Activated effector memory CD4-positive, alpha-beta T cell treated with anti-CD3 and anti-CD28 coated beads, Interleukin-2, amount 50 U/mL, for 16 hours (primary cell): ENCODE measurements around the gene EIF4ENIF1.
"Not testable (repeated sequence)": the region's sequence is repeated elsewhere in the genome, so short reads cannot be mapped to it uniquely, and the experiment has no call there.

ENCODE experiments used
- DNase-seq: peaks from one replicate; pipeline ENCODE4 v3.0.0-alpha.2; 2020

Gene EIF4ENIF1

GRCh38 chr22:31491218-31491962 lies 1.7 kb upstream of the EIF4ENIF1 start:
- DNase-seq, result no peak

GRCh38 chr22:31490496-31490925 lies 869 bp upstream of the EIF4ENIF1 start:
- DNase-seq, result peak; percentile 81

GRCh38 chr22:31488988-31489617 lies 539 bp downstream of the EIF4ENIF1 start:
- DNase-seq, result peak; percentile 77

GRCh38 chr22:31488346-31488883 lies 1.2 kb downstream of the EIF4ENIF1 start:
- DNase-seq, result no peak

- no peak for DNase-seq
Measured at GRCh38 chr22:31486951-31487350, 2.7 kb downstream of the EIF4ENIF1 start.

GRCh38 chr22:31486369-31486768 lies 3.3 kb downstream of the EIF4ENIF1 start:
- DNase-seq, result not testable (repeated sequence)

- DNase-seq, result not testable (repeated sequence)
Measured at GRCh38 chr22:31482470-31482869, 7.2 kb downstream of the EIF4ENIF1 start.

GRCh38 chr22:31481129-31481528 lies 8.5 kb downstream of the EIF4ENIF1 start:
- DNase-seq, result no peak

- DNase-seq, result no peak
Measured at GRCh38 chr22:31477329-31477728, 12.3 kb downstream of the EIF4ENIF1 start.

GRCh38 chr22:31475800-31476199 lies 13.8 kb downstream of the EIF4ENIF1 start:
- no peak for DNase-seq

- no peak for DNase-seq
Measured at GRCh38 chr22:31474743-31475142, 14.9 kb downstream of the EIF4ENIF1 start.

GRCh38 chr22:31465307-31465706 lies 24.3 kb downstream of the EIF4ENIF1 start:
- DNase-seq, result no peak

GRCh38 chr22:31461699-31462098 lies 27.9 kb downstream of the EIF4ENIF1 start:
- no peak for DNase-seq

- no peak for DNase-seq
Measured at GRCh38 chr22:31451709-31452571, 37.7 kb downstream of the EIF4ENIF1 start.

- DNase-seq, result no peak
Measured at GRCh38 chr22:31449506-31449905, 40.1 kb downstream of the EIF4ENIF1 start.

- no peak for DNase-seq
Measured at GRCh38 chr22:31448382-31448781, 41.3 kb downstream of the EIF4ENIF1 start.

- no peak for DNase-seq
Measured at GRCh38 chr22:31447337-31447736, 42.3 kb downstream of the EIF4ENIF1 start.

GRCh38 chr22:31446767-31447166 lies 42.9 kb downstream of the EIF4ENIF1 start:
- DNase-seq, result no peak

GRCh38 chr22:31446208-31446607 lies 43.4 kb downstream of the EIF4ENIF1 start:
- DNase-seq, result no peak

GRCh38 chr22:31445642-31446041 lies 44.0 kb downstream of the EIF4ENIF1 start:
- DNase-seq, result no peak

GRCh38 chr22:31443516-31443915 lies 46.1 kb downstream of the EIF4ENIF1 start:
- DNase-seq, result no peak

- no peak for DNase-seq
Measured at GRCh38 chr22:31442768-31443489, 46.7 kb downstream of the EIF4ENIF1 start.

GRCh38 chr22:31441652-31442051 lies 48.0 kb downstream of the EIF4ENIF1 start:
- peak; percentile 14 for DNase-seq
